Right lobe of liver (tissue), 6 donors: Measurements from ENCODE around the gene PSMD2. TPM values are rescaled to one million over a fixed set of nuclear protein-coding genes. Genes with fewer than 3 reads are reported as not detected.

Experiments
- ATAC-seq, 4 donors: fragments of 200-7000 bp; cut with Tn5 transposase; one replicate each; pipeline ENCODE4 v1.9.1; 2020; ENCODE audit warnings: mild to moderate bottlenecking in 4 of 4, moderate library complexity in 4 of 4
- DNase-seq, 3 donors: peaks; one replicate each; pipeline ENCODE4 v3.0.0-alpha.2; 2020
- H3K27ac ChIP-seq, 3 donors: fragments of 200-600 bp; one replicate each; pipeline ENCODE4 v1.8.0; 2022
- H3K27me3 ChIP-seq, 2 donors: fragments of 200-600 bp; one replicate each; pipeline ENCODE4 v1.8.0; 2022
- H3K36me3 ChIP-seq, 4 donors: fragments of 200-600 bp; sonication (generic) in 1 of 4; one replicate each; pipeline versions ENCODE4 v1.5.1 to v1.8.0; 2017 to 2022; ENCODE audit warnings: control low read depth in 1 of 4
- H3K4me1 ChIP-seq, 4 donors: fragments of 200-600 bp; sonication (generic) in 1 of 4; one replicate each; pipeline versions ENCODE4 v1.5.1 to v1.8.0; 2017 to 2022; ENCODE audit warnings: control low read depth in 1 of 4
- H3K4me3 ChIP-seq, 3 donors: fragments of 200-600 bp; one replicate each; pipeline ENCODE4 v1.8.0; 2022
- H3K9me3 ChIP-seq, 4 donors: fragments of 200-600 bp; sonication (generic) in 1 of 4; one replicate each; pipeline versions ENCODE4 v1.5.1 to v1.8.0; 2017 to 2022; ENCODE audit warnings: control low read depth in 1 of 4
- CTCF ChIP-seq, 4 donors: fragments of 200-600 bp in 3 of 4; fragments of 450-650 bp in 1 of 4; IDR thresholded peaks; one replicate each; pipeline versions ENCODE4 v1.5.1 to v1.8.0; 2016 to 2022; ENCODE audit warnings: antibody characterized with exemption in 4 of 4, mild to moderate bottlenecking in 2 of 4
- POLR2A ChIP-seq: fragments of 450-650 bp; IDR thresholded peaks from one replicate; pipeline ENCODE4 v1.6.1; 2017; ENCODE audit warnings: antibody characterized with exemption, mild to moderate bottlenecking
- WGBS: methylation state at CpG from one replicate; pipeline ENCODE4 v1.1.6; 2018; ENCODE audit warnings: low coverage, low lambda C conversion rate; ENCODE audit not compliant: insufficient coverage; ENCODE audit errors: missing lambda C conversion rate; 5-methylcytosine and 5-hydroxymethylcytosine counted together
- intact Hi-C, 2 donors: fragments of 100-400 bp; cut with DNase I; formaldehyde crosslinking; loops; one replicate each; pipeline versions ENCODE4 v1.11.2 to v1.14.1; 2022
- total RNA-seq, 6 experiments: library from RNA; depleted of rRNA in 2 of 6; stranded (reverse); fragments of >200 nt in 2 of 6; fragmentation: NEBNext Ultra II Directional in 3 of 6; extraction: Animal tissue kit (Norgen Biotek cat#: 25700) in 3 of 6; gene quantifications; one replicate each; pipeline versions ENCODE4 v1.1.0 to v1.2.4, GENCODE V29; 2016 to 2023
- donor health status: DM: no; HTN: yes; CAD: no.
- donor health status: DM: no; HTN: no; CAD: no.
- donor health status: DM: no; HTN: no; CAD: no.
- donor health status: DM: no; HTN: yes; CAD: no.
- donor health status: DM: no; HTN: yes; CAD: no.

PSMD2 gene
- total RNA-seq, 6 experiments from 2014 or later = 85.5 to 153 (median 103) TPM

GRCh38 chr3:184259878-184260723 is 38.9 kb upstream of the PSMD2 start:
- DNase-seq = peak in 1 of 3 donors; percentile 45
- no peaks in the 10 kb centered on the region for H3K9me3 ChIP-seq
- intact Hi-C loops = no loop called here
- H3K27me3 ChIP-seq = no peaks in the 10 kb centered on the region
- H3K27ac ChIP-seq = no peak overlapping the region
- peaks cover 0 to 19% (median 0%) of the 10 kb centered on the region in 4 donors for H3K4me1 ChIP-seq
- peak; percentile 30 to 74 (median 41) for ATAC-seq
- H3K36me3 ChIP-seq = no peaks in the 10 kb centered on the region
- WGBS = 4% methylated on average over 10 of the region's 91 CpGs
- no peak overlapping the region for H3K4me3 ChIP-seq
- no peak for TF ChIP-seq POLR2A

DNA sequence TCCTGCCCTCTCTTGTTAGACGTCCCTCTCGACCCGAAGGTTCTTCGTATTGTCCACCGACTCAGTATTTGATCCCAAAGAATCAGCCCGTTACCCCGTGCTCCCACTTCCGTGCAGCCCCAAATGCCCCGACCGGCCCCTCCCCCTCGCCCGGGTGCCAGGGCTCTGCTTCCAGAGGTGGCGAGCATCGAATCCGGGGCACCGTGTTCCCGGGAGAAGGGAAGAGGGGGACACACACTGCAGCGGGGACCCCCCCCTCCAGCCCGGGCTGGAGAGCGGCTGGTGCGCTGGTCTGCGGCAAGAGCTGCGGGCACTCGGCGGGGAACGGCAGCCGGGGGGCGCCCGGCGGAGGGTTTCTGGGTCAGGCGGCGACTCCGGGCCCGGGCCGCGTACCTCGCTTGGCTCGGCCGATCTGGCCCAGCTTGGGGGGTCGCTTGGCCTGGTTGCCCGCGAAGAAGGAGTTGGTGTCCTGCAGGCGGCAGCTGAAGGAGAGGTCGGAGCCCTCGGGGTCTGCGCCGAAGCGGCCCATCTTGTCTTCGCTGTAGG is 38.2 kb upstream of the PSMD2 start:
- no peaks in the 10 kb centered on the region for H3K36me3 ChIP-seq
- no peaks in the 10 kb centered on the region for H3K9me3 ChIP-seq
- H3K4me3 ChIP-seq = peak overlapping the region in 2 of 3 donors; percentile 32 to 42
- peaks cover 0 to 19% (median 0%) of the 10 kb centered on the region in 4 donors for H3K4me1 ChIP-seq
- H3K27ac ChIP-seq = no peak overlapping the region
- ATAC-seq = no peak
- TF ChIP-seq POLR2A (no peak), CTCF (IDR thresholded peaks at IDR 0.05) (no peak)
- 2% methylated on average over 12 of the region's 49 CpGs for WGBS
- DNase-seq = peak in 1 of 3 donors; percentile 45
- no peaks in the 10 kb centered on the region for H3K27me3 ChIP-seq
- intact Hi-C loops = no loop called here

GRCh38 chr3:184261270-184261853 is 37.7 kb upstream of the PSMD2 start, which contains the start of gene CAMK2N2:
Gene CAMK2N2 (minus strand): TSS chr3:184261553. CDS start chr3:184261285, 268 bp downstream.
- ATAC-seq (peak; percentile 78 to 94 (median 90)), DNase-seq (peak; percentile 75 to 90 (median 79))
- Histone ChIP-seq H3K9me3 (no peaks in the 10 kb centered on the region), H3K4me3 (peak within 1 kb of the TSS; percentile 33 to 42 (median 41)), H3K27ac (no peak within 1 kb of the TSS), H3K4me1 (peaks cover 0 to 19% (median 0%) of the 10 kb centered on the region in 4 donors), H3K27me3 (no peaks in the 10 kb centered on the region), H3K36me3 (no peaks in the 10 kb centered on the region)
- intact Hi-C loops = no loop called here
- TF ChIP-seq POLR2A (no peak), CTCF (IDR thresholded peaks at IDR 0.05) (no peak)
- 0% methylated on average over 9 of the region's 67 CpGs for WGBS

- DNase-seq (peak in 2 of 3 donors; percentile 59 to 73), ATAC-seq (peak; percentile 38 to 52 (median 40))
- intact Hi-C loops = no loop called here
- H3K9me3 ChIP-seq = no peaks in the 10 kb centered on the region
- TF ChIP-seq POLR2A (peak; percentile 19), CTCF (IDR thresholded peaks at IDR 0.05) (no peak)
- H3K36me3 ChIP-seq = no peaks in the 10 kb centered on the region
- 2% methylated on average over 25 of the region's 66 CpGs for WGBS
- no peak overlapping the region for H3K27ac ChIP-seq
- H3K27me3 ChIP-seq = no peaks in the 10 kb centered on the region
- H3K4me3 ChIP-seq = peak overlapping the region; percentile 33 to 42 (median 41)
- peaks cover 0 to 19% (median 0%) of the 10 kb centered on the region in 4 donors for H3K4me1 ChIP-seq
Measured at GRCh38 chr3:184261854-184262763, 36.9 kb upstream of the PSMD2 start.
